Measurements from ENCODE around the gene HPS3. TPM values are rescaled to one million over a fixed set of nuclear protein-coding genes. Genes with fewer than 3 reads are reported as not detected.
A peak's percentile ranks its signal among the peaks of the same experiment; 100 is the strongest.
"Not testable (repeated sequence)": the region's sequence is repeated elsewhere in the genome, so short reads cannot be mapped to it uniquely, and the experiment has no call there.

The HPS3 gene
- total RNA-seq, 1 donor from 2014 or later, result 20.2 TPM

DNA sequence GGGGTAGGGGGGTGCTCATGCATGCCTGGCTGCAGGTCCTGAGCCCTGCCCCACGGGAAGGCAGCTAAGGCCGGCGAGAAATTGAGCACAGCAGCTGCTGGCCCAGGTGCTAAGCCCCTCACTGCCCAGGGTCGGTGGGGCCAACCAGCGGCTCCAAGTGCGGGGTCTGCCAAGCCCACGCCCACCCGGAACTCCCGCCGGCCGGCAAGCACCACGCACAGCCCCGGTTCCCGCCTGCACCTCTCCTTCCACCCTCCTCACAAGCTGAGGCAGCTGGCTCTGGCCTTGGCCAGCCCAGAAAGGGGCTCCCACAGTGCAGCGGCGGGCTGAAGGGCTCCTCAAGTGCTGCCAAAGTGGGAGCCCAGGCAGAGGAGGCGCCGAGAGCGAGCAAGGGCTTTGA lies 31.5 kb upstream of the HPS3 start:
- H3K27ac Mint-ChIP-seq; DNase-seq (ENCODE audit: low spot score); H3K4me3 Mint-ChIP-seq (ENCODE audit: low read depth); intact Hi-C loops (cut with micrococcal nuclease); H3K9me3 Mint-ChIP-seq; H3K4me1 Mint-ChIP-seq (ENCODE audit: low read depth); H3K36me3 Mint-ChIP-seq (ENCODE audit: low read depth): not testable (repeated sequence)
- H3K27me3 Mint-ChIP-seq (ENCODE audit: low read depth), result peaks cover 20% of the 10 kb centered on the region

DNA sequence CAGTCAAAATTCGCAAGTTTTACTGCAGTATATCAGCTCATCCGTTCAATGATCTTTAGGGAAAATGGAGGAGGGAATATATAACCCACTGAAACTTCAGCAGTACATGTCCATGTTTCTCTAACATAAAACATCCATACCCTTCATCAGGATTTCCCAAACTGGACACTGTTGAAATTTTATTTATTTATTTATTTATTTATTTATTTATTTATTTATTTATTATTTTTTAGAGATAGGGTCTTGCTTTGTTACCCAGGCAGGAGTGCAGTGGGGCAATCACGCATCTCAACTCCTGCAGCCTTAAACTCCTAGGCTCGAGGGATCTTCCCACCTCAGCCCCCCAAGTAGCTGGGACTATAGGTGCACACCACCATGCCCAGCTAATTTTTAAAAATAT lies 28.3 kb upstream of the HPS3 start:
- Mint-ChIP-seq H3K9me3 (peaks cover 4% of the 10 kb centered on the region), H3K27me3 (ENCODE audit: low read depth) (peaks cover 29% of the 10 kb centered on the region), H3K4me1 (ENCODE audit: low read depth) (no peaks in the 10 kb centered on the region), H3K4me3 (ENCODE audit: low read depth) (no peak overlapping the region), H3K27ac (no peak overlapping the region), H3K36me3 (ENCODE audit: low read depth) (no peaks in the 10 kb centered on the region)
- no peak for DNase-seq (ENCODE audit: low spot score)
- intact Hi-C loops (cut with micrococcal nuclease), result no loop called here

GRCh38 chr3:149101641-149102040 lies 27.8 kb upstream of the HPS3 start:
- Mint-ChIP-seq H3K27me3 (ENCODE audit: low read depth) (peaks cover 29% of the 10 kb centered on the region), H3K4me1 (ENCODE audit: low read depth) (no peaks in the 10 kb centered on the region), H3K4me3 (ENCODE audit: low read depth) (no peak overlapping the region), H3K9me3 (peaks cover 4% of the 10 kb centered on the region), H3K36me3 (ENCODE audit: low read depth) (no peaks in the 10 kb centered on the region), H3K27ac (no peak overlapping the region)
- DNase-seq (ENCODE audit: low spot score), result no peak
- intact Hi-C loops (cut with micrococcal nuclease), result no loop called here

- no peak overlapping the region for H3K27ac Mint-ChIP-seq
- H3K4me3 Mint-ChIP-seq (ENCODE audit: low read depth), result no peak overlapping the region
- no peaks in the 10 kb centered on the region for H3K4me1 Mint-ChIP-seq (ENCODE audit: low read depth)
- intact Hi-C loops (cut with micrococcal nuclease), result no loop called here
- H3K9me3 Mint-ChIP-seq, result peaks cover 4% of the 10 kb centered on the region
- DNase-seq (ENCODE audit: low spot score), result no peak
- no peaks in the 10 kb centered on the region for H3K36me3 Mint-ChIP-seq (ENCODE audit: low read depth)
- peaks cover 28% of the 10 kb centered on the region for H3K27me3 Mint-ChIP-seq (ENCODE audit: low read depth)
Observed at GRCh38 chr3:149104484-149104883, 25.0 kb upstream of the HPS3 start.

GRCh38 chr3:149114458-149114857 lies 15.0 kb upstream of the HPS3 start:
- H3K27me3 Mint-ChIP-seq (ENCODE audit: low read depth), result no peaks in the 10 kb centered on the region
- intact Hi-C loops (cut with micrococcal nuclease), result no loop called here
- no peak for DNase-seq (ENCODE audit: low spot score)
- H3K4me3 Mint-ChIP-seq (ENCODE audit: low read depth), result no peak overlapping the region
- H3K36me3 Mint-ChIP-seq (ENCODE audit: low read depth), result no peaks in the 10 kb centered on the region
- H3K27ac Mint-ChIP-seq, result no peak overlapping the region
- no peaks in the 10 kb centered on the region for H3K4me1 Mint-ChIP-seq (ENCODE audit: low read depth)
- H3K9me3 Mint-ChIP-seq, result no peaks in the 10 kb centered on the region

DNA sequence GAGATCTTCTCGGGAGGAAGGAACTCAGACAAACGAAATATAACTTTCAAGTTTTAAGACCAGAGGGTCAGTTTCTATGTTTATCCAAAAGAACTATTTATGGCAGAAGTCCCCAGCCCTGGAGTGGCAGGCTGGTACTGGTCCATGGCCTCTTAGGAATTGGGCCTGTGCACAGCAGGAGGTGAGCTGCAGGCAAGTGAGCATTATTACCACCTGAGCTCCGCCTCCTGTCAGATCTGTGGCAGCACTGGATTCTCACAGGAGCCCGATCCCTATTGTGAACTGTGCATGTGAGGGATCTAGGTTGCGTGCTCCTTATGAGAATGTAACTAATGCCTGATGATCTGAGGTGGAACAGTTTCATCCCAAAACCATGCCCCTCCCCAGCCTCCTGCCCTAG lies 14.3 kb upstream of the HPS3 start:
- DNase-seq (ENCODE audit: low spot score), result no peak
- no peak overlapping the region for H3K4me3 Mint-ChIP-seq (ENCODE audit: low read depth)
- H3K4me1 Mint-ChIP-seq (ENCODE audit: low read depth), result no peaks in the 10 kb centered on the region
- no peaks in the 10 kb centered on the region for H3K36me3 Mint-ChIP-seq (ENCODE audit: low read depth)
- H3K9me3 Mint-ChIP-seq, result no peaks in the 10 kb centered on the region
- intact Hi-C loops (cut with micrococcal nuclease), result no loop called here
- H3K27me3 Mint-ChIP-seq (ENCODE audit: low read depth), result no peaks in the 10 kb centered on the region
- H3K27ac Mint-ChIP-seq, result no peak overlapping the region

DNA sequence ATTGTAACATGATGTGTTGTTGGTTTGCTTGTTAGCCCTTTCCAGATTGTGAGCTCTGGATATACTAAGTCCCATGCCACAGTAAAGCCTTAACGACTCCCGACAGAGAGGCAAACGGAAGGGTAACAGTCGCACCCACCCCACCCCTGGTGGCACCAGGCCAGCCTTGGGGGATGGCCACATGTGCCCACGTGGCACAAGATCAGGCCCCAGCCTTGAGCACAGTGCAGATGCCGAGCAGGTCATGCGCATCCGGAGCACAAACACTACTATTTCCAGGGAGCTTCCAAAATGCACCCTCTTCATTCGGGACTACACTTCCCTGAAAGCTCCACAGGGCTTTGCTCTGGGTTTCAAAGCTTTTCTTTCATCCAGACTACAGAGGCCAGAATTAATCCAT lies 10.7 kb upstream of the HPS3 start:
- DNase-seq (ENCODE audit: low spot score), result no peak
- H3K9me3 Mint-ChIP-seq, result no peaks in the 10 kb centered on the region
- H3K27me3 Mint-ChIP-seq (ENCODE audit: low read depth), result no peaks in the 10 kb centered on the region
- H3K4me1 Mint-ChIP-seq (ENCODE audit: low read depth), result peaks cover 3% of the 10 kb centered on the region
- no peak overlapping the region for H3K27ac Mint-ChIP-seq
- H3K36me3 Mint-ChIP-seq (ENCODE audit: low read depth), result no peaks in the 10 kb centered on the region
- intact Hi-C loops (cut with micrococcal nuclease), result no loop called here
- H3K4me3 Mint-ChIP-seq (ENCODE audit: low read depth), result no peak overlapping the region

DNA sequence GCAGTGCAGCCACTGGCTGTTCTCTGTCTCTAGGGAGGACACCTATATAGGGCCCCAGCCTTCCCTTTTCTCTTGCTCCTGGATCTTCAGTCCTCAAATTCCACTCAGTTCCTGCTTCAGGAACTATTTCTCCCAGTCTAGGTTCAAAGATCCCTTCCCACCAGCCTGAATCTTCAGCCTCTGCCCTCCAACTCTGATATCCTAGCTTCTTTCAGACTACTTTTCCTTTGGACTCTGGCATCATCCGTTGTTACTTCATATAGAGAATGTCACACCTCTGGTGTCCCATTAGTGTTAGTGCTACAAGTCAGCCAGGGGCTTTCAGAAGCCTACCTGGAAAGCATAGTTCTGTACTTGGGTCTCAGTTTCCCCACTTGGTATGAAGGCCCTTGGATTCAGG lies 10.0 kb upstream of the HPS3 start:
- Mint-ChIP-seq H3K27ac (no peak overlapping the region), H3K4me1 (ENCODE audit: low read depth) (peaks cover 3% of the 10 kb centered on the region), H3K9me3 (no peaks in the 10 kb centered on the region), H3K36me3 (ENCODE audit: low read depth) (no peaks in the 10 kb centered on the region), H3K4me3 (ENCODE audit: low read depth) (no peak overlapping the region), H3K27me3 (ENCODE audit: low read depth) (peaks cover 5% of the 10 kb centered on the region)
- intact Hi-C loops (cut with micrococcal nuclease), result no loop called here
- no peak for DNase-seq (ENCODE audit: low spot score)

GRCh38 chr3:149120051-149120972 lies 9.1 kb upstream of the HPS3 start:
- peaks cover 10% of the 10 kb centered on the region for H3K27me3 Mint-ChIP-seq (ENCODE audit: low read depth)
- no peak for DNase-seq (ENCODE audit: low spot score)
- no peaks in the 10 kb centered on the region for H3K36me3 Mint-ChIP-seq (ENCODE audit: low read depth)
- H3K9me3 Mint-ChIP-seq, result no peaks in the 10 kb centered on the region
- no peak overlapping the region for H3K4me3 Mint-ChIP-seq (ENCODE audit: low read depth)
- H3K4me1 Mint-ChIP-seq (ENCODE audit: low read depth), result peaks cover 3% of the 10 kb centered on the region
- H3K27ac Mint-ChIP-seq, result no peak overlapping the region
- intact Hi-C loops (cut with micrococcal nuclease), result loop anchor here (1.0 to 2.0 kb wide), 4 partner anchors 153 to 360 kb away; no protein-coding TSS in a partner anchor

- DNase-seq (ENCODE audit: low spot score), result no peak
- Mint-ChIP-seq H3K9me3 (no peaks in the 10 kb centered on the region), H3K4me1 (ENCODE audit: low read depth) (peaks cover 3% of the 10 kb centered on the region), H3K36me3 (ENCODE audit: low read depth) (no peaks in the 10 kb centered on the region), H3K4me3 (ENCODE audit: low read depth) (no peak overlapping the region), H3K27ac (no peak overlapping the region), H3K27me3 (ENCODE audit: low read depth) (peaks cover 24% of the 10 kb centered on the region)
- intact Hi-C loops (cut with micrococcal nuclease), result no loop called here
Observed at GRCh38 chr3:149122721-149123578, 6.5 kb upstream of the HPS3 start.

DNA sequence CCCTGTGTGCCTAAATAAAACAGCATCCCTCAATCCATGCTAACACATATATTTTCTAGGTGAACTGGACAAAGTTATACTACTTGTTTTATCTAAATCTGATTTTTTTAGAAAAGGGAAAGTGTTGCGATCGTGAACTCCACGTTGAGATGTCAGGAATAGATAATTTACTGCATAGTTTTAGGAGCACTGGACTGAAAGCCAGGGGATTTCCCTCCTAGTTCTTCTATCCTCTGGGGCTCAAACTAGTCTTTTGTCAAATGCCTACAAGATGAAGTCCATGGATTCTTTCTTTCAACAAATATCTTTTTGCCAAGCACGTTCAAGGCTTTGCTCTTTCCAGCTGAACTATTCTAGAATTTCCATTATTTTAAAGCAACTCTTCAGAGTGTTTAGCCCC lies 617 bp upstream of the HPS3 start:
- Mint-ChIP-seq H3K27me3 (ENCODE audit: low read depth) (peaks cover 27% of the 10 kb centered on the region), H3K9me3 (no peaks in the 10 kb centered on the region), H3K36me3 (ENCODE audit: low read depth) (peaks cover 22% of the 10 kb centered on the region), H3K27ac (peak overlapping the region; percentile 65), H3K4me1 (ENCODE audit: low read depth) (peaks cover 32% of the 10 kb centered on the region), H3K4me3 (ENCODE audit: low read depth) (peak overlapping the region; percentile 90)
- no peak for DNase-seq (ENCODE audit: low spot score)
- intact Hi-C loops (cut with micrococcal nuclease), result loop anchor here (1.0 kb wide), 2 partner anchors 43 to 138 kb away; partner anchors contain the start of genes GYG1 and HLTF

- intact Hi-C loops (cut with micrococcal nuclease), result loop anchor here (2.0 kb wide), 1 partner anchor 21 kb away; no protein-coding TSS in a partner anchor
- Mint-ChIP-seq H3K9me3 (no peaks in the 10 kb centered on the region), H3K36me3 (ENCODE audit: low read depth) (peaks cover 22% of the 10 kb centered on the region), H3K4me1 (ENCODE audit: low read depth) (peaks cover 32% of the 10 kb centered on the region), H3K4me3 (ENCODE audit: low read depth) (peak overlapping the region; percentile 90), H3K27ac (no peak overlapping the region), H3K27me3 (ENCODE audit: low read depth) (peaks cover 9% of the 10 kb centered on the region)
- DNase-seq (ENCODE audit: low spot score), result no peak
Observed at GRCh38 chr3:149131589-149131988, 2.2 kb downstream of the HPS3 start.

DNA sequence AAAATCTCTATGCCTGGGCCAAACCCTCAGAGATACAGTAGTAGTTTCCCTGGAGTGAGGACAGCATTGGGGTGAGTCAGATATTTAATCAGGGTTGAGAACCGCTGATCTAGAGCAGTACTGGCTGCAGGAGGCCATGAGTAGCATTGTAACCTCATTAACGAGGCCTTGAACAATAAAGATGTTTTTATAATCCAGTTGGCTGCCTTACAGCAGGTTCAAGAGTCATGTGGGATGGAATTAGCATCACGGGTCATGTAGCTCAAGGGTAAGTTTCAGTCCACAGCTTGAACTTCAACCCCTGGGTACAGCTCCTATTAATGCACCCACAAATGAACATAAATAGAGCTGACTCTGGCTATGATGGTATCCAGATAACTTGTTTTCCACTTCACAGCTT lies 5.1 kb downstream of the HPS3 start:
- intact Hi-C loops (cut with micrococcal nuclease), result no loop called here
- no peak overlapping the region for H3K4me3 Mint-ChIP-seq (ENCODE audit: low read depth)
- no peak overlapping the region for H3K27ac Mint-ChIP-seq
- H3K9me3 Mint-ChIP-seq, result no peaks in the 10 kb centered on the region
- H3K4me1 Mint-ChIP-seq (ENCODE audit: low read depth), result peaks cover 28% of the 10 kb centered on the region
- DNase-seq (ENCODE audit: low spot score), result no peak
- peaks cover 22% of the 10 kb centered on the region for H3K36me3 Mint-ChIP-seq (ENCODE audit: low read depth)
- no peaks in the 10 kb centered on the region for H3K27me3 Mint-ChIP-seq (ENCODE audit: low read depth)
